Stimulated activated CD4-positive, alpha-beta T cell treated with anti-CD3 and anti-CD28 coated beads, Interleukin-1b, Interleukin-23, amount 100 ng/mL, for 4 hours (primary cell): Measurements from ENCODE around the gene SLC23A3.

Experiments
- DNase-seq, 2 donors: peaks; one replicate each; pipeline ENCODE4 v3.0.0-alpha.2; 2020; ENCODE audit warnings: low read depth in 2 of 2

Gene SLC23A3

GRCh38 chr2:219175928-219176817 lies 6.3 kb upstream of the SLC23A3 start:
- peak; percentile 17 to 20 for DNase-seq

DNA sequence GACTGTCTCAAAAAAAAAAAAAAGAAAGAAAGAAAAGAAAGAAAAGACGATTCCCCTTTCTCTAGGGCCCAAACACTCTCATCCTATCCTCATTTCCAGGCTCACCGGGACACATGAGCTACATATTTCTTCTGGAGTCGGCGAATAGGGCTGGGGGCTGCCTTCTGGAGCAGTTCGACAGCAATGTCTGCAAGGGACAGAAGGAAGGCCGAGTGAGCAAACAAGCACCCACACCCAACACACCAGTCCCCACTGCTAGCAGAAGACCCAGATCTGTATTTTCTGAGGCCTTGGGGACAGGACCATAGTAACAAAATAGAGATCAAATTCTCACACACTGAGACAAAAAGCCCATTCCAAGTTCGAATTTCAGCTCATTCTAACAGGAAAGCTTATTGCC lies 5.7 kb upstream of the SLC23A3 start:
- no peak for DNase-seq

- no peak for DNase-seq
Observed at GRCh38 chr2:219174801-219175200, 5.0 kb upstream of the SLC23A3 start.

DNA sequence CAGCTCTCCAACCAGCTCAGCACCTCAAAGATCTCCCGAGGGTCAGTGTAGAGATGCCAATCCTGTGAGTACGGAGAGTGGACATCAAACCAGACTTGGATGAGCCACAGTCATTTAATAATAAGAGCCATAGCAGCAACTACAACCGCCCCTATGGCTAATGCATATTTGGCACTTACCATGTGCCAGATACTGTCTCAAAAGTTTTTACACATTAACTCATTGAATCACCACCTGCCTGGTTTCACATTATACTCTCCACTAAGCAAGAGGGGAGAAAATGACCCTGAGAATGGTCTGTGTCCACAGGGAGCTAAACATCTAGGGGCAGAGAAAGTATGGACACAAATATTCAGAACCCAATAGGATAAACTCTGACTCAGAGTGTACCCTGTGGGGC lies 4.3 kb upstream of the SLC23A3 start:
- no peak for DNase-seq

GRCh38 chr2:219173176-219173575 lies 3.3 kb upstream of the SLC23A3 start:
- no peak for DNase-seq

GRCh38 chr2:219172231-219173154 lies 2.7 kb upstream of the SLC23A3 start:
- no peak for DNase-seq

- DNase-seq = peak in 1 of 2 donors; percentile 21
Observed at GRCh38 chr2:219171231-219171651, 1.4 kb upstream of the SLC23A3 start.

DNA sequence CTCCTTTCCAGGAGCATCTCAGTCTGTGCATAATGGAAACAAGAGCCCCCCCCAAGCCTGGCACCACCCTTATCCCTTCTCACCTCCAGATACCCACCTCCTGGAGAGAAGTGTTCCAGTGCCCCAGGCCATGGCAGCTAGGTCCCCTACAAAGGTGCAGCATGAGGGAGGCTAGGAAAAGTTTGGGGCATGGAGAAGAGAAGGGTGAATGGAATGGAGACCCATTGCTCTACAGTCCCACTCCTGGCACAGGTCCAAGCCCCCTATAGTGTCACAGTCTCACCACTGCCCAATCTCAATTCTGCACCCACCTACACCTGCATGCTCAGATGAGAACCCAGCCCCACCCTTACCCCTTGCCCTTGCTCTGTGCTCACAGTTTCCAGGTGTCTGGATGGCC lies 897 bp downstream of the SLC23A3 start:
- no peak for DNase-seq

GRCh38 chr2:219168526-219168925 lies 1.3 kb downstream of the SLC23A3 start:
- DNase-seq = no peak

GRCh38 chr2:219167997-219168396 lies 1.8 kb downstream of the SLC23A3 start:
- no peak for DNase-seq

GRCh38 chr2:219165058-219165911 lies 4.5 kb downstream of the SLC23A3 start:
- no peak for DNase-seq

DNA sequence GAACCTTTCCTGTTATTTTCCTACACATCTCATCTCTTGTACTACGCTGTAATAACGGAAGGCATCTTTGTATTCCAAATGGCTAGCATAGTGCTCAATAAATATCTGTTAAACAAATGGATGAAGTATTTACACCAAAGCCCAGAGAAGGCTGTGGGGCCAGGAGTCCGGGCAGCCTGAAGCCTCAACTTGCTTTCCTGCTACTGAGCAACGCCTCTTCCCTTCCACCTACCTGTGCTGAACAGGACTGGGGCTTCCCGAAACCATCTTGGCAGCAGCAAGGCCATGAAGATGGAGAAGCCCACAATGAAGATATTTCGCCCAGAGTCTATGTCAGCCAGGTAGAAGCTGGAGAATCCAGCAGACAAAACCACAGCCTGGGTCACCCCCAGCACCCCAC lies 6.7 kb downstream of the SLC23A3 start:
- no peak for DNase-seq

- DNase-seq = no peak
Observed at GRCh38 chr2:219161097-219161496, 8.7 kb downstream of the SLC23A3 start.

GRCh38 chr2:219160186-219161017 lies 9.4 kb downstream of the SLC23A3 start, which contains the start of gene NHEJ1:
TSS of gene NHEJ1 (minus strand) at chr2:219160815. CDS start at chr2:219158362, 2,453 bp downstream.
- peak; percentile 91 to 95 for DNase-seq

- no peak for DNase-seq
Observed at GRCh38 chr2:219159771-219160185, 10.1 kb downstream of the SLC23A3 start.

DNA sequence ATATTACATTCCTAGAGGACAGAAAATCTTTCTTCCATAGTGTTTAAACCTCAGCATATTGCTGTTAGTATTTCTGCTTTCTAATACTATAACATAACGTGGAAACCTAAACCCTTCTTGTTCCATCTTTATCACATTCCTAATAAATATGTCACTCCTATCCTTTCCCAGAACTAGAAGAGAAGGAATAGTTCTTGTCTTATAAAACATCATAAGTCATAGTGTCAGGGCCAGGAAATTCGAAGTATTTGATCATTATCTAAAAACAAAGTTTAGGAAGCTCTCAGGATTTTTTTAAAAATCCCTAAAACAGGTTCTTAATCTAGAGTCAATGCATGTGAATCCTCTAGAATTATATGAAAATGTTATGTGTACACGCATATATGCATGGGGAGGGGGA lies 11.2 kb downstream of the SLC23A3 start:
- DNase-seq = no peak

- no peak for DNase-seq
Observed at GRCh38 chr2:219158025-219158424, 11.8 kb downstream of the SLC23A3 start.

DNA sequence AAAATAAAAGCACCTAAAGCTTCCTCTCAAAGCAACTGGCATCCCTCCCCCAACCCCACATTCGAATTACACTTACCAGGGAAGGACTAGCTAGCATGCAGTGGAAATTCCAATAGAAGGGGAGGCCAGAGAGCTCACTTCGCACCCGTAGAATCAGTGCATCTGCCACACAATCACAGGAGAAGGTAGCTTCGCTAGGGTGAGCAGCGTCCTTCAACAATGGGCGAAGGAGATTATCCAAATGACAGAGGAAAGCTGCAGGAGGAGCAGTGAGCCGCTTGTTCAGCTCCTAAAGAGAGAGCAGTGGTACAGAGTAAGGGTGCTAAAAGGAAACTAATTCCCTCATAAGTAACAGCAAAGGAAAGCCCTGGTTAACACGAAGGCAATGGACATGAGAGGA lies 12.4 kb downstream of the SLC23A3 start:
- no peak for DNase-seq

GRCh38 chr2:219155054-219155644 lies 14.7 kb downstream of the SLC23A3 start:
- peak in 1 of 2 donors; percentile 23 for DNase-seq

DNA sequence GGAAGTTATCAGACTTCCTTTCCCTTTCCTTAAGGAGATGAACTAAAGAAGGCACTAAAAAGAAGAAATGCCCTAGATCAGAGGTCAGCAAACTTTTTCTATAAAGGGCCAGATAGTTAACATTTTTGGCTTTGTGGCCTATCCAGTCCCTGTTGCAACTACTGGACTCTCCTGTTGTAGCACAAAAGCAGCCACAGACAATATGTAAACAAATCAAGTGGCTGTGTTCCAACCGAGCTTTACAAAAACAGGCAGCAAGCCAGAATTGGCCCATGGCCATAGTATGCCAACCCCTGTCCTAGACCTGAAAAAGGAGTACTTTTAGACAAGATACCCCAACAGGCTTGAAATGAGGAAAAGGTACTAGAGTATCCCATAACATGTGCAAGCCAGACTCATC lies 20.2 kb downstream of the SLC23A3 start:
- DNase-seq = no peak
